HG02763 (cell line): ENCODE measurements around the gene PNMA8A.
"Not testable (repeated sequence)": the region's sequence is repeated elsewhere in the genome, so short reads cannot be mapped to it uniquely, and the experiment has no call there.

Experiments used
- ATAC-seq: cut with Tn5 transposase; IDR thresholded peaks from one replicate; pipeline ENCODE4 v1.9.1; 2021; ENCODE audit warnings: mild to moderate bottlenecking, moderate library complexity; ENCODE audit not compliant: unreplicated experiment

PNMA8A gene, protein sequence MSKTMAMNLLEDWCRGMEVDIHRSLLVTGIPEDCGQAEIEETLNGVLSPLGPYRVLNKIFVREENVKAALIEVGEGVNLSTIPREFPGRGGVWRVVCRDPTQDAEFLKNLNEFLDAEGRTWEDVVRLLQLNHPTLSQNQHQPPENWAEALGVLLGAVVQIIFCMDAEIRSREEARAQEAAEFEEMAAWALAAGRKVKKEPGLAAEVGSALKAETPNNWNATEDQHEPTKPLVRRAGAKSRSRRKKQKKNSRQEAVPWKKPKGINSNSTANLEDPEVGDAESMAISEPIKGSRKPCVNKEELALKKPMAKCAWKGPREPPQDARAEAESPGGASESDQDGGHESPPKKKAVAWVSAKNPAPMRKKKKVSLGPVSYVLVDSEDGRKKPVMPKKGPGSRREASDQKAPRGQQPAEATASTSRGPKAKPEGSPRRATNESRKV

DNA sequence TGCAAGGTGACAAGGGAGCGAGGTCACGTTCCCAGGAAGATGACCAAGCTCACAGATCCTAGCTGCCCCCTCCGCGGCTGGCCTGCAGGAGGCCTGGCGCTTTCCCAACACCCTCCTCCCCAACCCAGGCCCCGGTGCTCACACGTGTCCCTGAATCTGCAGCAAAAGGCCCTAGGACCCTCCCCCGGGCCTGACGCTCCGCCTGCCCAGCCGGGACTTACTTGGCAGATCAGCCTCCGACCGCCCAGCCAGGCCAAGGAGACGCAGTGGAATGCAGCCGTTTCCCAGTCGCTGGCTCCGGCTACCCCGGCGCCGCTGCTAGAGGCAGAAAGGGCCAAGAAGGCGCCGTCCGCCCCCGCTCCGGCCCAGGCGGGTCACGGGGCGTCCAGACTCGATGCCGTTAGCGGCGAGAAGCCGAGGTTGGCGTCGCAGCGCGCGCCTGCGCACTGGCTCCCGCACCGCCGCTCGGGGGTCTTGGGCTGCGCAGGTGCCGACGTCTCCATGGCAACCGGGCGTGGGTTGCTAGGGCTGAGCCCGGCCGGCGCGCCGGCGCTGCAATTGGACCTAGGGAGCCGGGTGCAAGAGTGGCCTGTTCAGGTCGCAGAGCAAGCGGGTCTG is at the start of gene PNMA8A:
TSS of gene PNMA8A (minus strand) at position 448 of the 618 bp plus-strand sequence. CDS start 528 bp downstream, outside the sequence.
- no peak for ATAC-seq

DNA sequence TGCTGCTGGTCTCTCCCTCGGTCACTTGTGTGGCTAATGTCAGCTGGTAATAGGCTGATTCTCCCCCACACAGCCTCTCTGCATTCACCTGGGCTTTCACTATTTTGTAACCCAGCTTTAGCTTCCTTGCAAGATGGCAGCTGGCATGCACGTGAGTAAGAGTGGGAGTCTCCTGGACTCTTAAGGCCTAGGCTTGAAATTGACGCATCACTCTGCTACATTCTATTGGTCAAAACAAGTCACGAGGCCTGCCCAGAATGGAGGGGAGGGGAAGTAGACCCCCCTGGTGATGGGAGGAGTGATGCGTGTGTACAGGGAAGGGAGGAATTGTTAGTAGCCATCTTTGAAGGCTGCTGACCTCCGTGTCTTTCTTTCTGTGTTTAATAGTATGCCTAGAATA is 49.3 kb upstream of the PNMA8A start:
- no peak for ATAC-seq

DNA sequence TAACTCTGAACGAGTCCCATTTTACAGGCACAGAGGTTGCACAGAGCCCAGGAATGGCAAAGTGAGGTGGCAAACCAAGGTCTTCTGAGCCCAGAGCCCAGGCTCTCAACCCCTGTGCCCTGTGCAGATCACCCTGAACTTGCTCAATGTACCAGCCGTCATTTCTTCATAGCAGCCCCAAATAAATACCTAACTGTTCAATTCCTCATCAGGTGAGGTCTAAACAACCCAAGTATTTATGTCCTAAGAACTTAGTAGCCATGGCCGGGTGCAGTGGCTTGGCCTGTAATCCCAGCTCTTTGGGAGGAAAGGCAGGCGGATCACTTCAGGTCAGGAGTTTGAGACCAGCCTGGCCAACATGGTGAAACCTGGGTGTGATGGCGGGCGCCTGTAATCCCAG is 46.1 kb upstream of the PNMA8A start:
- no peak for ATAC-seq

DNA sequence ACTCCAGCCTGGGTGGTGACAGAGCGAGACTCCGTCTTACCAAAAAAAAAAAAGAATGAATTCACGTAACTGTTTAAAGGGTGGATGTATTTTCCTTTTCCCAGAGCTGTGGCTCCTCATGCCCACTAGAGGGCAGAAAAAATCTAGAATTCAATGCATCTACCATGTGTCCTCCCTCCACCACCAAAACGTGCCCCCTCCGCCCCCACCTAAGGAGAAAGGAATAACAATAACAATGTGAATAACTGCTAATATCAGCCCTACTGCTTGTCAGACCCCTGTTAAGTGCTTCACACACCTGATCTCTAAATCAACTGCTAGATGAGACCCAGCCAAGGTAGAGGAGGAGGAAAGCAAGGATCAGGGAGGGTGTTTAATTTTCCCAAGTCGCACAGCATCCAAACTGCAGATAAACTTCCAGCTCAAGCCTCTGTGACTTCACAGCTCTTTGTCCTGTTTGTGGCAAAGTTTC is 44.6 kb upstream of the PNMA8A start:
- no peak for ATAC-seq

DNA sequence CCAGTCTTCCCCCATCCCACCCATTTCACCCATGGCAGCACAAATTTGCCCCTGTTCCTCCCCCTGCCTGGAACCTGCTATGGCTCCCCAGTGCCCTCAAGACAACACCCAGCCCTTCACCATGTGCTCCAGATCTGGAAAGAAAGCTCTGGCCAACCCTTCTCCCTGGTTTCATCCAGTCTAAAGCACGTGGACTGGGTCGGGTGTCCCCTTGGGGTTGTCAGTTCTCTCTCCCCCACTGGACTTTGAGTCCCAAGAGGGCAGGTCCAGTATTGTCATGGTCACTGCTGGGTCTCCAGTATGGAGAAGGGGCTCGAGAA is 43.9 kb upstream of the PNMA8A start:
- ATAC-seq: no peak

DNA sequence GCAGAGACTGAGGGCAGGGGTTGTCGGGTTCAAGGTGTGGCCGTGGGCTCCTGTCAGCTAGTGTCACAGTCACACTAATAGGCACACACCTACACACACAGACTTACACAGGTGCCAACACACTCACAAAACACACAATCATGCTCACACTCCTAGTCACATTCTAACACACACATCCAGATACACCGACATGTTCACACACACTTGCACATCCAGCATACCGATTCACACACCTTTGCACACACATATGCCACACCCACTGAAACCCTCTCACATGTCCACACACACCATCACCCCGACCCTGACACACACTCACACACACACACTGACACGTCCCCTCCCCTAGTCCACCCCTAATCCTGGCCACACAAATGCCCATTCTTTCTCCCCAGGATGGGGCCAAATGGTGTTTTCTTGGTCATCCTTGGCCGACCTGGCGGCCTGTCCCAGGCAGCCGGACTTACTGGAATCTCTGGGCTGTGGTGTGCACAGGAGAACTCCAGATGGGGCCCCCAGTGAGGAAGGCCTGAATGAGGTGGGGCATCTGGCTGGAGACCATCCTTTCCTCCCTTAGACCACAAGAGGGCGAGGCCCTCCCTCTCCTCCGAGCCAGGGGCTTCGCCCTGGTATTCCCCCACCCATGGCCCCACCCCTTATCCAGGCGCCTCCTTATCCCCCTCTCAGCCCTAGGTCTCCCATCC is 43.4 kb upstream of the PNMA8A start:
- no peak for ATAC-seq

DNA sequence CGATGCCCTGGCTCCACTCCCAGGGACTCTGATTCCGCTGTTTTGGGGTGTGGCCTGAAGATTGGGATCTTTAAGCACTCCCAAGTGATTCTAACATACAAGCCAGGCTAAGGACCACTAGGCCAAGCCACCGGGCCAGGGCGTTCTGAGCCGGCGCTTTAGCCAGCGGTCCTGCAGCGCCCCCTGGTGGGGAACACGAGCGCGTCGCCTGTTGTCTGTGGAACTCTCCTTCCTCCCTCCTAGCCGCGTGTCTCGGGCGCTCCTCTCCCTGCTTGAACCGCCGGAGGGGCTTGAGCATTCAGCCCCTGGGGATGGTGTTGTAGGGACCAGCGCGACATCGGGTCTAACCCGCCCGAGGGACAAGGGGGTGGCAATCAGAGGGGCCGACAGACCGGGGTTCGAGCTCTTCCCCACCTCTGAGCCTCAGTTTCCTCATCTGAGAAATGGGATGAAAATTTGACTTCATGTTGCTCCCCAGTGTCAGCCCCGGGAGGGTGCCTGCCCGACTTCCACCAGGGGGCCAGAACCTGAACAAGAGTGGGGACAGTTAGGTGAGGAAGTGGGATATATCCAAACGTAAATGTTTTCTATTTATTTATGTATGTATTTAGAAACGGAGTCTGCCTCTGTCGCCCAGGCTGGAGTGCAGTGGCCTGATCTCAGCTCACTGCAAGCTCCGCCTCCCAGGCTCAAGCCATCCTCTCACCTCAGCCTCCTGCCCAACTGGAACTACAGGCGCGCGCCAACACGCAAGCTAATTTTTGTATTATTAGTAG is 42.3 kb upstream of the PNMA8A start:
- ATAC-seq: no peak

DNA sequence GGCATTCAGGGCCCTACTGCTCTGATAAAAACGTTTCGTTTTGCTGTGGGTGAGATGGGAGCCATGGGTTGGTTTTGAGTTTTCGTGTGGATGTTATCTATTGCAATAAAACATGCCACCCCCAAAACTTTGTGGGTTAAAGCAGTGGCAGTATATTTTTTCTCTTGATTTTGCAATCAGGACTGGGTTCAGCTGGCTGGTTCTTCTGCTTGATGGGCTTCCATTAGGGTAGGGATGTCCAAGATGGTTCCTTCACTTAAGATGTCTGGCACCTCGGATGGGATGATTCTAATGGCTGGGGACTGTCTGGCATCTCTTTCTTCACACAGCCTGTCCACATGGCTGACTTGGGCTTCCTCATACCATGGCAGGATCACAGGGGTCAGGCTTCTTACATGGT is 39.9 kb upstream of the PNMA8A start:
- no peak for ATAC-seq

DNA sequence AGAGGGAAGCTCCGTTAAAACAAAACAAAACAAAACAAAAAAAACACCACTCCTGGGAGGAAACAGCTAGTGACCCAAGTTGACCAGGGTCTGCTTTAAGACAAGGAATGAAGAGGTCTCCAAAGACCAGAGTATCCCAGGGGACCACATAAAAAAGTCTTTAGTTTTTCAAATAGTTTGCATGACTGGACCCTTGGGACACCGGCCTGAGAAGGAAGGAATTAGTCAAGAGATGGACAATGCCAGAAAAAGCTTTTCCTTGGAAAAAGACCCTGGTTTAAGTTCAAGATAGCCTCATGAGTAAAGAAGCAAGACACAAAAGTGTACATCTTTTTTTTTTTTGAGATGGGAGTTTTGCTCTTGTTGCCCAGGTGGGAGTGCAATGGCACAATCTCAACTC is 36.8 kb upstream of the PNMA8A start:
- no peak for ATAC-seq

DNA sequence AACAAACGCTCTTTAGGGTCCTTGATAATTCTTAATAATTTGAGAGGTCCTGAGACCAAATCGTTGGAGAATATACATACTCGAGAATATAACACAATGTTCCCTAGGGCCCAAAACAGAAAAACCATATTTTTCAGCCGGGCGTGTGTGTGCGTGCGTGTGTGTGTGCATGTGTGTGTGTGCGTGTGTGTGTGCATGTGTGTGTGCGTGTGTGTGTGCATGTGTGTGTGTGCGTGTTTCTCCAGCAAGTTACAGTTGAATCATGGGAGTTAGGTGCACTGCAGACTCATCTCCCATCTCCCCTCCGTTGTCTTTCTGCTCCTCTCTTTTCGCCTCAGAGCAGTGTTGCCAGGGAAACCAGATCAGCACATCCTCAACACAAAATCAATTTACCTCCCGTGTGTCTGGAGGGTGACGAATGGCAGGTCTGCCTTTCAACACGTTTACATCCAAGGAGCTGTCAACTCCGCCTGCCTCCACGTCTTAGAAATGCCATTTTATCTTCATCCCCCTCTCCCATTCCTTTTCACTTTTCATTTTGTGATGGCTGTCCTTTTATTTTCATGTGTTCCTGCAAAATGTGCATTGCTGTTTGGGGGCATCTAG is 32.6 kb upstream of the PNMA8A start:
- no peak for ATAC-seq

DNA sequence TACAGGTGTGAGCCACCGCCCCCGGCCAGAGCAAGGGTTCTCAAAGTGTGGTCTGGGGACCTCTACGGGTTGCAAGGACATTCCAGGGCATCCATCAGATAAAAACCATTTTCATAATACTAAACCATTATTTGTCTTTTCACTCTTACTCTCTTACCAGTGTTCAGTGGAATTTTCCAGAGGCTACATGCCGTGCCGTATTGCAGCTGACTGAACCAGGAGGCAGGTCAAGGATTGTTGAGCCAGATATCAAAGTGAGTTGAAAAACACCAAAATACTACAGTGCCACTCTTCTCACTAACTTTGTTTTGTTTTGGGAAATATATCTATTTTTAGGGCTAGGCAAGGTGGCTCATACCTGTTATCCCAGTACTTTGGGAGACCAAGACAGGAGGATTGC is 31.5 kb upstream of the PNMA8A start:
- ATAC-seq: no peak

DNA sequence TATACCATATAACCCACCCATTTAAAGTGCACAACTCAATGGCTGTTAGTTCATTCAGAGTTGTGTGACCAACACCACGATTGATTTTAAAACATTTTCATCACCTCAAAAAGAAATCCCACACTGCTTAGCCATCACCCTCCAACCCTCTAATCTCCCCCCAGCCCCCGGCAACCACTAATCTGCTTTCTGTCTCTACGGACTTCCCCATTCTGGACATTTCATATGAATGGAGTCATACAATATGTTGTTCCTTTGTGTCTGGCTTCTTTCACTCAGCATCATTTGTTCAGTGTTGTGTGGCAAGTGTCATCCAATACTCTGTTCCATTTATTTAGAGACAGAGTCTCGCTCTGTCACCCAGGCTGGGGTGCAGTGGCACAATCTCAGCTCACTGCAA is 28.3 kb upstream of the PNMA8A start:
- ATAC-seq: no peak

DNA sequence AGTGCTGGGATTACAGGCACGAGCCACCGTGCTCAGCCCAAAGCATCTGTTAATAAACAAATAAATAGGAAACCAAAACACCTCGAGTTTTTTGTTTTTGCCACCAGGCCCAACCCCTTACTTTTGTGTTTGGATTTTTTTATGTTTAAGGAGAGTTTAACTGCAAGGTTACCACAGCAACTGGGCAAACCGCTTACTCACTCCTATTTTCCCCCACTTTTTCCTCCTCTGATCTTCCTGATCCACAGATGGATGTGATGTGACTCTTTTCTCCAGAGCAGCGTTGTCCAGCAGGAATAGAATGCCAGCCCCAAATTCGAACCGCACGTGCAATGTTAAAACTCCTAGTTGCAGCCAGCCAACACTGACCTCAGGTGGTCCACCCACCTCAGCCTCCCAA is 26.4 kb upstream of the PNMA8A start:
- no peak for ATAC-seq

DNA sequence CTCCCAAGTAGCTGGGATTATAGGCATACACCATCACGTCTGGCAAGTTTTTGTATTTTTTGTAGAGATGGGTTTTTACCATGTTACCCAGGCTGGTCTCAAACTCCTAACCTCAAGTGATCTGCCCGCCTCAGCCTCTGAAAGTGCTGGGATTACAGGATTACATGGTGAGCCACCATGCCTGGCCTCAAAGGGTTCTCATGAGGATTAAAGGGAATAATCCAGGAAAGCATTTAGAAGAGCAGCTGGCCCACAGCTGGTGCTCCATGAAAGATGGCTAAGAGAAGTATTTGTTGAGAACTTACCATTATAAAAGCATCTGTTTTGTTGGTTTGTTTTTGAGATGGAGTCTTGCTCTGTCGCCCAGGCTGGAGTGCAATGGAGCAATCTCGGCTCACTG is 25.5 kb upstream of the PNMA8A start:
- not testable (repeated sequence) for ATAC-seq

DNA sequence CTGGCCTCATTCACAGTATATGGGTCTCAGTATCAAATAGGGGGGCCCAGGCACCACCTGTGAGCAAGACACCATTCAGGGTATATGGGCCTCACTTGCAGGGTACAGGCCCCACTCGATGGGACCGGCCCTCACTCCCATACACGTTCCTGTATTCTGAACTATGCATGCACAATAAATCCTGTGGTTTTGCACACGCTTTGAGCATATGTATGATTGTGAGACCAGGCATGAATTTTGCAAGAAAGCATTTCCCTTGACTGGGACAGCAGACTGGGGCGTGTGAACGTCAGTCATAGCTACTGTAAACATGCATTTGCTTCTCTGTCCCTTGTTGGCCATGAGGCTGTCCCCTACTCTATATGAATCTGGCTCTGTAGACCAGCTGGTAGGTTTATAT is 24.9 kb upstream of the PNMA8A start:
- ATAC-seq: no peak

DNA sequence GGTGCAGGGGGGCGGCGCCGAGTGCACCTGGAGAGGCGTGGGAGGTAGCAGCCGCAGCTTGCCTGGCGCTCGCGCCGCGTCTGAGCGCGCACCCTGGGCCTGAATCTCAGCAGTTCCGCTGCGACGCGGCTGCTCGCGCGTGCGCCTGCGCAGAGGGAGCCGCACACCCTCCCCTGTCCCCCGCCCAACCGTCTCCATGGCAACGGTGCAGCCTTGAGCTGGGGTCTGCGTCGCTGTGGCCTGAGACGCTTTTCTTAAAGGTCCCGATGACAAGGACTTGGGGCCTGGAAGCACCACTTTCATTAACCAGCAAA is 24.4 kb upstream of the PNMA8A start, which contains the start of gene PNMA8B:
TSS of gene PNMA8B (minus strand) at position 82 of the 314 bp plus-strand sequence. CDS start 402 bp downstream, outside the sequence.
- no peak for ATAC-seq

DNA sequence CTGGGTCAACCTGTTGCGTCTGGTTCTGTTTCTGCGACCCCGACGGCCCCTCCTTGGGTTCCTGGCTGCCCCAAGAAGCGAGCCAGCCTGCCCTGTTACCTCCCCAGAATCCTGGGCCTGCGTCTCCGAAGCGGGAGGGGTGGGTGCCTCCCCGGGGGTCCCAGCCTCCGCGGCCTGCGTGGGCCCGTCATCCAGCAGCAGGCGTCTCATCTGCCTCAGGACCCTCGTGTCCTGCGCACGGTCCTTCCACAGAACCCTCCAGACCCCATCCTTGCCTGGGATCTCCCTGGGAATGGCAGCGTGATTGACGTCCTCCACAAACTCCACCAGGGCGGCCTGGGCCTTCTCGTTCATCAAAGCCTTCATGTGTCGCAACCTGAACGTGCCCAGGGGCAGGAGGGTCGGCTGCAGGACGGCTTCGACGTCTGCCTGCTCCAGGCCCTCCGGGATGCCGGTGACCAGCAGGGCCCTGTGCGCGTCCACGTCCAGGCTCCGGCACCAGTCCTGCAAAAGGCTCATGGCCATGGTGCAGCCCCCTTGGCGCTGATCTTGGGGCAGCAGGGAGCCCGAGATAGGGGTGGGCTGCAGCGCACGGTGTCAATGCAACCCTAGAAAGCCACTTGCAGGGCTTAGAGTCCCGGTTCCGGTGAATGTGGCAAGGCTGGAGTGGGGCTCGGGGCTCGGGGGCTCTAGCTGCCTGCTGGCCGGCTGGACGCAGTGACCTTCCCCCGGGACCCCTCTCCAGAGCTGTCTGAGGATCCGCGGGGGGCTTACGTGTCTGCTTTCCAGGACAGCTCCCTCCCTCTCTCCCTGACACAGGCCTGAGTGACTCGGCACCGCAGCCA is 23.8 kb upstream of the PNMA8A start:
- ATAC-seq: no peak

DNA sequence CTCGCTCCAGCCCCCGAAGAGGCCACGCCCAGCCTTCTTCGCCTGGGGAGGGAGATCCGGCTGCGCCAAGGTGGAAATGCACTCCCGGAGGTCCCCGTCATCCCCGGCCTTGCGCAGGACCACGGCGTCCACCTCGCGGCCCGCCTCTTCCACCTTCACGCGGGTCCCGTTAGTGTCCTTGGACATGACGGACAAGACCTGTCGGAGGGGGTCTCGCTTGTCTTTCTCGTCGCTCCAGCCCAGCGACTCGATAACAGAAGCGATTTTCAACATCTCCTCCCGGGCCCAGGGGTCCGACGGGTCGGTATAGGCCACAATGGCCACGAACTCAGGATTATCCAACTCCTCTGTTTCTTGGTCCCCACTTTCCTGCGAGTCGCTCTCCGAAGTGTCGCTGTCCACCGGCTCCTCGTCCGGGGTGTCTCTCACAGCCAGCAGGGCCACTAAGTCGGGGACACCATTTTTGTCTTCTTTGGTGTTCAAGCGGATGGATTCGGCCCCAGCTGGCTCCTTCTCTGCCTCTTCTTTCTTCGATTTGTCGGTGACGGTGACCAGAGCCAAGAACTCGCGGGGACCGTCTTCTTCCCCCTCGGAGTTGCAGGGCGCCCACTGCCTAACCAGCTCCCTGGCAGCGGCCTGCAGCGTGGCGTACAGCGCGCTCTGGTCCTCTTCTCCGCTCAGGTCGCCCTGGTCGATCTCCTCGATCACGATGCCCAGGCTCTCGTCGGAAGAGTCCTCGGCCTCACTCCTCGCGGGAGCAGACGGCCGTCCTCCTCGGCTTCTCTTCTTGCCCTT is 23.0 kb upstream of the PNMA8A start:
- ATAC-seq: no peak
